T-helper 1 cell treated with Interleukin-12 subunit alpha and Interleukin-12 subunit beta and Interleukin-4 antibody, amounts not matched to agents 30 μg/mL and 1 μg/mL, for 36 hours (primary cell): ENCODE results near the gene TMEM182.

Experiments used
- H3K27ac Mint-ChIP-seq: one replicate; pipeline ENCODE4 v1.8.0; 2021; ENCODE audit warnings: mild to moderate bottlenecking, mixed read lengths
- H3K27me3 Mint-ChIP-seq: one replicate; pipeline ENCODE4 v1.8.0; 2021; ENCODE audit warnings: low read depth, mixed read lengths
- H3K36me3 Mint-ChIP-seq: one replicate; pipeline ENCODE4 v1.8.0; 2021; ENCODE audit warnings: low read depth, mixed read lengths
- H3K4me1 Mint-ChIP-seq: one replicate; pipeline ENCODE4 v1.8.0; 2021; ENCODE audit warnings: low read depth, mixed read lengths
- H3K4me3 Mint-ChIP-seq: one replicate; pipeline ENCODE4 v1.8.0; 2021; ENCODE audit warnings: mild to moderate bottlenecking, moderate library complexity, mixed read lengths
- H3K9me3 Mint-ChIP-seq: one replicate; pipeline ENCODE4 v1.8.0; 2021; ENCODE audit warnings: mixed read lengths

Gene TMEM182, protein sequence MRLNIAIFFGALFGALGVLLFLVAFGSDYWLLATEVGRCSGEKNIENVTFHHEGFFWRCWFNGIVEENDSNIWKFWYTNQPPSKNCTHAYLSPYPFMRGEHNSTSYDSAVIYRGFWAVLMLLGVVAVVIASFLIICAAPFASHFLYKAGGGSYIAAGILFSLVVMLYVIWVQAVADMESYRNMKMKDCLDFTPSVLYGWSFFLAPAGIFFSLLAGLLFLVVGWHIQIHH

DNA sequence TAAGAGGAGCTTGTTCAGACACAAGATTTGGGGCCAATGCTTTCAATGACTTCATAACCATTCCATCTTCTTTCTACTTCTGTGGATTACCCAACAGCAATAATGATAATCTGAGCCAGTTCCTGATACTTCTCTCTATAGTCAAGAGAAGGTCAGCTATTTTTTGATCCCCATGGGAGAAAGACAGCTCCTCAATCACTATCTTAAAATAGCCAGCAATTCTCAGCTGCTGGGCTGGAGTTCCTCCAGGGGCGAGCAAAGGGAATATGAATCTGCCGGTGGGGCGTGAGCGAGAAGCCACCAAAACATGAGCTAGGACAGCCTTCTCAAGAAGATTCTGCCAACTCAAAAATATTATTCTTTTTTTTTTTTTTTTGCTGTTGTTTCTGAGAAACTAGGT, at the start of gene TMEM182:
TMEM182 (plus strand) TSS at position 269 of the 400 bp plus-strand sequence. CDS start 187 bp downstream, outside the sequence.
- Mint-ChIP-seq H3K27me3 (no peaks in the 10 kb centered on the region), H3K9me3 (no peaks in the 10 kb centered on the region), H3K4me1 (no peaks in the 10 kb centered on the region), H3K36me3 (no peaks in the 10 kb centered on the region), H3K4me3 (no peak within 1 kb of the TSS), H3K27ac (no peak within 1 kb of the TSS)

GRCh38 chr2:102717308-102718018, 44.4 kb upstream of the TMEM182 start:
- Mint-ChIP-seq H3K4me1 (no peaks in the 10 kb centered on the region), H3K9me3 (no peaks in the 10 kb centered on the region), H3K36me3 (peaks cover 12% of the 10 kb centered on the region), H3K4me3 (no peak overlapping the region), H3K27me3 (no peaks in the 10 kb centered on the region), H3K27ac (no peak overlapping the region)

- Mint-ChIP-seq H3K27ac (no peak overlapping the region), H3K9me3 (no peaks in the 10 kb centered on the region), H3K27me3 (no peaks in the 10 kb centered on the region), H3K4me3 (no peak overlapping the region), H3K36me3 (peaks cover 20% of the 10 kb centered on the region), H3K4me1 (no peaks in the 10 kb centered on the region)
Observed at GRCh38 chr2:102718387-102719316, 43.2 kb upstream of the TMEM182 start.

- Mint-ChIP-seq H3K9me3 (no peaks in the 10 kb centered on the region), H3K4me1 (no peaks in the 10 kb centered on the region), H3K27me3 (no peaks in the 10 kb centered on the region), H3K36me3 (peaks cover 25% of the 10 kb centered on the region), H3K27ac (no peak overlapping the region), H3K4me3 (no peak overlapping the region)
Observed at GRCh38 chr2:102724016-102724490, 37.8 kb upstream of the TMEM182 start.

- Mint-ChIP-seq H3K27ac (no peak overlapping the region), H3K4me3 (no peak overlapping the region), H3K27me3 (no peaks in the 10 kb centered on the region), H3K9me3 (no peaks in the 10 kb centered on the region), H3K36me3 (peaks cover 25% of the 10 kb centered on the region), H3K4me1 (no peaks in the 10 kb centered on the region)
Observed at GRCh38 chr2:102724553-102724952, 37.3 kb upstream of the TMEM182 start.

- Mint-ChIP-seq H3K27ac (no peak overlapping the region), H3K4me3 (no peak overlapping the region)
Observed at GRCh38 chr2:102726128-102727087, 35.4 kb upstream of the TMEM182 start.

GRCh38 chr2:102735416-102736109, 26.3 kb upstream of the TMEM182 start:
- H3K36me3 Mint-ChIP-seq, result peaks cover 6% of the 10 kb centered on the region
- H3K27ac Mint-ChIP-seq, result no peak overlapping the region
- peaks cover 22% of the 10 kb centered on the region for H3K4me1 Mint-ChIP-seq
- peak overlapping the region; percentile 93 for H3K4me3 Mint-ChIP-seq
- H3K9me3 Mint-ChIP-seq, result no peaks in the 10 kb centered on the region
- H3K27me3 Mint-ChIP-seq, result peaks cover 5% of the 10 kb centered on the region

More at GRCh38 chr2:102726128-102727087, 35.4 kb upstream of the TMEM182 start:
- no peaks in the 10 kb centered on the region for H3K27me3 Mint-ChIP-seq
- no peaks in the 10 kb centered on the region for H3K4me1 Mint-ChIP-seq
- H3K36me3 Mint-ChIP-seq, result peaks cover 26% of the 10 kb centered on the region
- H3K9me3 Mint-ChIP-seq, result no peaks in the 10 kb centered on the region

DNA sequence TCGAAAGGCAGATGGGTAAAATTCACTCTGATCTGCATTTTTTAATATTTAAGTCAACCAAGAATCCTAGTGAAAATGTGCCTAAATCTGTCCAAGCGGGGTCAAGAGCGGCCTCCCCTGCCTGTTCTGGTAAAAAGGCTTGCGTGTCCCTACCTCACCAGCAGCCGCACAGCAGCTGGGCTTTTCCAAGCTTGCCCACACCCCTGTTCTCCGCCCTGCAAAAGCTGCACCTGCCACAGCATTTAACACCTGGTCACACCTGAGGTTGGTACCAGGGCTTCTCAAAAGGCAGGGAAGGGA, 25.8 kb upstream of the TMEM182 start:
- peak overlapping the region; percentile 78 for H3K27ac Mint-ChIP-seq
- H3K9me3 Mint-ChIP-seq, result no peaks in the 10 kb centered on the region
- peaks cover 22% of the 10 kb centered on the region for H3K4me1 Mint-ChIP-seq
- peak overlapping the region; percentile 93 for H3K4me3 Mint-ChIP-seq
- peaks cover 7% of the 10 kb centered on the region for H3K27me3 Mint-ChIP-seq
- H3K36me3 Mint-ChIP-seq, result peaks cover 6% of the 10 kb centered on the region

GRCh38 chr2:102736410-102737409, 25.1 kb upstream of the TMEM182 start:
- Mint-ChIP-seq H3K27me3 (peaks cover 13% of the 10 kb centered on the region), H3K9me3 (no peaks in the 10 kb centered on the region), H3K4me3 (peak overlapping the region; percentile 93), H3K4me1 (peaks cover 22% of the 10 kb centered on the region), H3K36me3 (peaks cover 2% of the 10 kb centered on the region), H3K27ac (peak overlapping the region; percentile 78)

- Mint-ChIP-seq H3K27me3 (peaks cover 17% of the 10 kb centered on the region), H3K4me3 (peak overlapping the region; percentile 93), H3K9me3 (peaks cover 4% of the 10 kb centered on the region), H3K27ac (peak overlapping the region; percentile 56), H3K36me3 (no peaks in the 10 kb centered on the region), H3K4me1 (peaks cover 22% of the 10 kb centered on the region)
Observed at GRCh38 chr2:102737431-102737830, 24.4 kb upstream of the TMEM182 start.

GRCh38 chr2:102743259-102743658, 18.6 kb upstream of the TMEM182 start:
- Mint-ChIP-seq H3K4me1 (no peaks in the 10 kb centered on the region), H3K9me3 (peaks cover 4% of the 10 kb centered on the region), H3K27ac (no peak overlapping the region), H3K4me3 (no peak overlapping the region), H3K36me3 (no peaks in the 10 kb centered on the region), H3K27me3 (peaks cover 29% of the 10 kb centered on the region)

DNA sequence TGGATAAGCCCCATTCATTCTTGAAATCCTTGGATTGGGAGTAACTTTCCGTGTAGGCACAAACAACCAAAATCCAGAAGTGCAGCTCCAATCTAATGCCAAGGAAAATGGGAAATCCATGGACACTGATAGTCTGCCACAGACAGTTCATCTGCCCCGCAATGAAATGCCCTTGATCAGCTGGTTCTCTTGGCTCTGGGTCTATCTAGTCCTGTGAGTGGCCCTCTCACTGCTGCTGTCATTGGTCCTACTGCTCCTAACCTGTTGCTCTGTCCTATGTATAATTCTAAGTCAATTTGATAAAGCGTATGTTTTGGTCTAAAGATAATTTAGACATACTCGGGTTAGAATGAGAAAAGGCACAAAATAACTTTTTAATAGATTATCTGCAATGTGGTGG, 13.7 kb upstream of the TMEM182 start:
- no peaks in the 10 kb centered on the region for H3K9me3 Mint-ChIP-seq
- H3K36me3 Mint-ChIP-seq, result no peaks in the 10 kb centered on the region
- H3K27me3 Mint-ChIP-seq, result peaks cover 13% of the 10 kb centered on the region
- no peaks in the 10 kb centered on the region for H3K4me1 Mint-ChIP-seq
- H3K4me3 Mint-ChIP-seq, result no peak overlapping the region
- no peak overlapping the region for H3K27ac Mint-ChIP-seq
